HG02852 (cell line): ENCODE measurements around the gene SLC22A13.

Experiments
- ATAC-seq: cut with Tn5 transposase; IDR thresholded peaks from one replicate; pipeline ENCODE4 v1.9.1; 2021; ENCODE audit warnings: mild to moderate bottlenecking, moderate library complexity; ENCODE audit not compliant: unreplicated experiment

Gene SLC22A13

DNA sequence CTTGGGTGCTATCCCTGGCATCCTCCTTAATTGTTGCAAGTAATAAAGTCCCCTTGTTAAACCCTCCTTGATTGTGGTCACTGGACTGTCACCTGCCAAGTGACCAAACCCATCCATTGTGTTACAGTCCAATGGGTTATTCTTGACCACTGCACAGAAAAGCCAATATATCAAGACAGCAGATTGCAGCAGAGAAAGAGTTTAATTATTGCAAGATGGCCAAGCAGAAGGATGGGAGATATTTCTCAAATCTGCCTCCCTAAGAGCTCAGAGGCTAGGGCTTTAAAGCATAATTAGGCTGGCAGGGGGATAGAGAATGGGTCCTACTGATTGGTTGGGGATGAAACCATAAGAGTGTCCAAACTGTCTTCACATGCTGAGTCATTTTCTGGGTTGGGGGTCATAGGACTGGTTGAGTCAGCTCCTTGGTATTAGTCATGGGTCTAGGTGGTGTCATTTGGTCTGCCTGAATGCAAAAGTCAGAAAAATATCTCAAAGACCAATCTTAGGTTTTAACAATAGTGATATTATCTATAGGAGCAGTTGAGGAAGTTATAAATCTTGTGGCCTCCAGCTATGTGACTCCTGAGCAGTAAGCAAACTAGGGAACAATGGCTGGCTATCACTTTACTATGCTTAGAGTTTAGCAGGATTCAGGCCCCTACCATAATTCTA is 61.9 kb downstream of the SLC22A13 start:
- no peak for ATAC-seq
